CD14-positive monocyte (primary cell): ENCODE data around the gene ABCG4. TPM values are rescaled to one million over a fixed set of nuclear protein-coding genes. Genes with fewer than 3 reads are reported as not detected.

Source experiments
- DNase-seq, 3 donors: peaks; one replicate each; pipeline ENCODE4 v3.0.0-alpha.2; 2011 to 2022
- H2AFZ ChIP-seq: 2 replicates; pipeline ENCODE4 v1.6.0; 2012; ENCODE audit warnings: mild to moderate bottlenecking, low read depth, low read length, inconsistent platforms; ENCODE audit not compliant: insufficient read depth, poor library complexity, severe bottlenecking
- H3K27ac ChIP-seq, 2 donors: 1 replicate in 1 of 2; 2 replicates in 1 of 2; pipeline ENCODE4 v1.5.1; 2012 to 2013; ENCODE audit warnings: low read length in 2 of 2, control low read depth in 1 of 2, inconsistent platforms in 1 of 2, low read depth in 1 of 2, mild to moderate bottlenecking in 1 of 2
- H3K27me3 ChIP-seq, 2 donors: one replicate each; pipeline versions ENCODE4 v1.6.0 to v1.6.1; 2011 to 2013; ENCODE audit warnings: low read length in 2 of 2; ENCODE audit not compliant: control insufficient read depth in 2 of 2, insufficient read depth in 2 of 2
- H3K36me3 ChIP-seq, 2 donors: replicated peaks in 1 of 2; 1 replicate in 1 of 2; 2 replicates in 1 of 2; pipeline versions ENCODE4 v1.5.1 to v1.6.1; 2012 to 2013; ENCODE audit warnings: low read length in 2 of 2, control low read depth in 1 of 2, inconsistent platforms in 1 of 2, mild to moderate bottlenecking in 1 of 2; ENCODE audit not compliant: insufficient read depth in 2 of 2, control insufficient read depth in 1 of 2
- H3K4me1 ChIP-seq, 2 donors: 1 replicate in 1 of 2; 2 replicates in 1 of 2; pipeline versions ENCODE4 v1.5.1 to v1.6.1; 2012 to 2013; ENCODE audit warnings: low read length in 2 of 2, control low read depth in 1 of 2, inconsistent platforms in 1 of 2, mild to moderate bottlenecking in 1 of 2, moderate library complexity in 1 of 2; ENCODE audit not compliant: insufficient read depth in 2 of 2, control insufficient read depth in 1 of 2
- H3K4me2 ChIP-seq: replicated peaks from 2 replicates; pipeline ENCODE3; 2012; ENCODE audit warnings: low read length, moderate library complexity, mild to moderate bottlenecking; ENCODE audit not compliant: poor library complexity, severe bottlenecking; ENCODE audit errors: extremely low read depth
- H3K4me3 ChIP-seq, 3 experiments: fragments of 200-600 bp in 1 of 3; sonication (generic) in 1 of 3; replicated peaks in 1 of 3; 1 replicate in 2 of 3; 2 replicates in 1 of 3; pipeline ENCODE4 v1.5.1; 2011 to 2013; ENCODE audit warnings: low read length in 3 of 3, mild to moderate bottlenecking in 3 of 3, control low read depth in 2 of 3, low read depth in 2 of 3, inconsistent platforms in 1 of 3, moderate library complexity in 1 of 3
- H3K79me2 ChIP-seq: 2 replicates; pipeline ENCODE4 v1.6.0; 2012; ENCODE audit warnings: mild to moderate bottlenecking, control low read depth, inconsistent platforms, low read length, moderate library complexity; ENCODE audit not compliant: insufficient read depth
- H3K9ac ChIP-seq: 2 replicates; pipeline ENCODE4 v1.6.0; 2017; ENCODE audit warnings: low read length, mild to moderate bottlenecking; ENCODE audit not compliant: insufficient read depth, poor library complexity, severe bottlenecking
- H3K9me3 ChIP-seq, 2 donors: replicated peaks in 1 of 2; 1 replicate in 1 of 2; 2 replicates in 1 of 2; pipeline versions ENCODE4 v1.5.1 to v1.6.1; 2012 to 2013; ENCODE audit warnings: low read length in 2 of 2, control low read depth in 1 of 2; ENCODE audit not compliant: control insufficient read depth in 1 of 2, insufficient read depth in 1 of 2
- H4K20me1 ChIP-seq: 2 replicates; pipeline ENCODE4 v1.6.0; 2012; ENCODE audit warnings: mild to moderate bottlenecking, low read length, control low read depth, moderate library complexity; ENCODE audit not compliant: insufficient read depth
- H3K27ac Mint-ChIP-seq, 7 donors: one replicate each; pipeline ENCODE4 v1.8.0; 2020; ENCODE audit warnings: mild to moderate bottlenecking in 7 of 7, mixed read lengths in 7 of 7, moderate library complexity in 6 of 7, inconsistent platforms in 2 of 7
- H3K27me3 Mint-ChIP-seq, 3 donors: one replicate each; pipeline ENCODE4 v1.8.0; 2021 to 2022; ENCODE audit warnings: low read depth in 3 of 3, mild to moderate bottlenecking in 3 of 3, mixed read lengths in 3 of 3, moderate library complexity in 3 of 3, inconsistent platforms in 1 of 3
- H3K36me3 Mint-ChIP-seq, 2 donors: one replicate each; pipeline ENCODE4 v1.8.0; 2020; ENCODE audit warnings: mixed read lengths in 2 of 2, inconsistent platforms in 1 of 2, mild to moderate bottlenecking in 1 of 2
- H3K4me1 Mint-ChIP-seq: one replicate; pipeline ENCODE4 v1.8.0; 2020; ENCODE audit warnings: mild to moderate bottlenecking, mixed read lengths
- H3K4me3 Mint-ChIP-seq, 2 donors: one replicate each; pipeline ENCODE4 v1.8.0; 2020; ENCODE audit warnings: mild to moderate bottlenecking in 2 of 2, mixed read lengths in 2 of 2, moderate library complexity in 1 of 2
- H3K9me3 Mint-ChIP-seq, 7 donors: one replicate each; pipeline ENCODE4 v1.8.0; 2020 to 2022; ENCODE audit warnings: mixed read lengths in 7 of 7, mild to moderate bottlenecking in 6 of 7, moderate library complexity in 6 of 7, inconsistent platforms in 2 of 7
- CTCF ChIP-seq: fragments of 200-600 bp; IDR thresholded peaks from one replicate; pipeline ENCODE4 v1.8.0; 2022; ENCODE audit warnings: antibody characterized with exemption, mild to moderate bottlenecking
- whole genome bisulfite sequencing: methylation state at CpG from one replicate; pipeline ENCODE4 v1.1.5; 2013; ENCODE audit warnings: missing lambda C conversion rate; ENCODE audit not compliant: insufficient coverage; 5-methylcytosine and 5-hydroxymethylcytosine counted together
- intact Hi-C, 2 donors: fragments of 100-400 bp; cut with micrococcal nuclease; formaldehyde crosslinking; loops; one replicate each; pipeline versions ENCODE4 v1.15.0 to v1.15.1; 2023
- polyA plus RNA-seq, 3 donors: library from polyadenylated mRNA; depleted of rRNA in 1 of 3; unstranded in 2 of 3; stranded (reverse) in 1 of 3; fragments of 300-500 nt in 2 of 3; fragments of >200 nt in 1 of 3; fragmentation: Illumina TruSeq in 2 of 3; gene quantifications; 1 replicate in 2 of 3; 2 replicates in 1 of 3; pipeline ENCODE4 v1.2.3, GENCODE V29; 2012 to 2021

ABCG4 gene
- polyA plus RNA-seq, 3 donors: 0.04 TPM; not detected in 2

GRCh38 chr11:119147604-119148333, 1.1 kb upstream of the ABCG4 start:
- Histone ChIP-seq H4K20me1 (no peaks in the 10 kb centered on the region), H3K9ac (no peak overlapping the region), H3K27ac (no peak overlapping the region), H3K4me2 (no peak overlapping the region), H3K4me1 (peaks cover 18 to 22% of the 10 kb centered on the region in 2 donors), H3K4me3 (no peak overlapping the region), H3K9me3 (peaks cover 0 to 11% of the 10 kb centered on the region in 2 donors), H3K36me3 (no peaks in the 10 kb centered on the region), H3K27me3 (peaks cover 40 to 56% of the 10 kb centered on the region in 2 donors), H3K79me2 (no peaks in the 10 kb centered on the region), H2AFZ (no peak overlapping the region)
- peaks cover 35% of the 10 kb centered on the region for H3K4me1 Mint-ChIP-seq
- intact Hi-C loops: loop anchor here (10.0 kb wide), 1 partner anchor 47 kb away; no protein-coding TSS in a partner anchor
- no peak for TF ChIP-seq CTCF
- peaks cover 51 to 77% (median 59%) of the 10 kb centered on the region in 3 donors for H3K27me3 Mint-ChIP-seq
- H3K4me3 Mint-ChIP-seq: peak overlapping the region in 1 of 2 donors; percentile 91
- H3K36me3 Mint-ChIP-seq: peaks cover 0 to 5% of the 10 kb centered on the region in 2 donors
- H3K9me3 Mint-ChIP-seq: peaks cover 0 to 23% (median 3%) of the 10 kb centered on the region in 7 donors
- DNase-seq: no peak
- peak overlapping the region in 1 of 7 donors; percentile 63 for H3K27ac Mint-ChIP-seq
- no CpG with 5 or more reads among the region's 6 CpGs for WGBS

GRCh38 chr11:119148720-119149017, 183 bp upstream of the ABCG4 start:
- H3K4me2 ChIP-seq: peak overlapping the region; percentile 78
- H3K4me3 ChIP-seq: peak overlapping the region; percentile 4 to 75 (median 22)
- peak overlapping the region; percentile 54 for H3K9ac ChIP-seq
- H3K27me3 Mint-ChIP-seq: peaks cover 56 to 78% (median 59%) of the 10 kb centered on the region in 3 donors
- H3K4me1 ChIP-seq: peaks cover 15 to 18% of the 10 kb centered on the region in 2 donors
- no peak for TF ChIP-seq CTCF
- peaks cover 40 to 56% of the 10 kb centered on the region in 2 donors for H3K27me3 ChIP-seq
- peaks cover 29% of the 10 kb centered on the region for H3K4me1 Mint-ChIP-seq
- H4K20me1 ChIP-seq: no peaks in the 10 kb centered on the region
- peaks cover 0 to 11% of the 10 kb centered on the region in 2 donors for H3K9me3 ChIP-seq
- H3K27ac Mint-ChIP-seq: peak overlapping the region in 2 of 7 donors; percentile 30 to 35
- H3K27ac ChIP-seq: no peak overlapping the region
- WGBS: 2% methylated on average over 15 of the region's 16 CpGs
- no peaks in the 10 kb centered on the region for H3K36me3 ChIP-seq
- no peaks in the 10 kb centered on the region for H3K79me2 ChIP-seq
- H3K36me3 Mint-ChIP-seq: peaks cover 0 to 5% of the 10 kb centered on the region in 2 donors
- intact Hi-C loops: loop anchor here (10.0 kb wide), 1 partner anchor 46 kb away; no protein-coding TSS in a partner anchor
- no peak for DNase-seq
- H2AFZ ChIP-seq: peak overlapping the region; percentile 87
- H3K4me3 Mint-ChIP-seq: peak overlapping the region; percentile 76 to 91
- peaks cover 0 to 17% (median 0%) of the 10 kb centered on the region in 7 donors for H3K9me3 Mint-ChIP-seq
